Glutamatergic neuron (in vitro differentiated cells): ENCODE measurements around the gene FAM53A. TPM values are rescaled to one million over a fixed set of nuclear protein-coding genes. Genes with fewer than 3 reads are reported as not detected.
"Not testable (repeated sequence)": the region's sequence is repeated elsewhere in the genome, so short reads cannot be mapped to it uniquely, and the experiment has no call there.

ENCODE experiments used
- DNase-seq: peaks from one replicate; pipeline ENCODE4 v3.0.0; 2022
- H3K27ac Mint-ChIP-seq: one replicate; pipeline ENCODE4 v1.8.0; 2020; ENCODE audit warnings: mild to moderate bottlenecking, mixed read lengths, inconsistent platforms; ENCODE audit not compliant: unreplicated experiment
- H3K27me3 Mint-ChIP-seq: one replicate; pipeline ENCODE4 v1.8.0; 2020; ENCODE audit warnings: mild to moderate bottlenecking, moderate library complexity, mixed read lengths, inconsistent platforms; ENCODE audit not compliant: unreplicated experiment
- H3K36me3 Mint-ChIP-seq: one replicate; pipeline ENCODE4 v1.8.0; 2020; ENCODE audit warnings: mild to moderate bottlenecking, mixed read lengths, inconsistent platforms; ENCODE audit not compliant: unreplicated experiment
- H3K4me1 Mint-ChIP-seq: one replicate; pipeline ENCODE4 v1.8.0; 2020; ENCODE audit warnings: mild to moderate bottlenecking, low read depth, mixed read lengths, inconsistent platforms; ENCODE audit not compliant: unreplicated experiment
- H3K4me3 Mint-ChIP-seq: one replicate; pipeline ENCODE4 v1.8.0; 2020; ENCODE audit warnings: mild to moderate bottlenecking, mixed read lengths, inconsistent platforms; ENCODE audit not compliant: unreplicated experiment
- H3K9me3 Mint-ChIP-seq: one replicate; pipeline ENCODE4 v1.8.0; 2020; ENCODE audit warnings: mild to moderate bottlenecking, moderate library complexity, mixed read lengths, inconsistent platforms; ENCODE audit not compliant: unreplicated experiment
- total RNA-seq: library from RNA; stranded (reverse); fragmentation: NEBNext Ultra II Directional; extraction: Animal tissue kit (Norgen Biotek cat#: 25700); gene quantifications from one replicate; pipeline ENCODE4 v1.2.1, GENCODE V29; 2021; ENCODE audit not compliant: unreplicated experiment
- TF ChIP-seq, protein P1 (sequence below): fragments of 200-600 bp; sonication (generic); IDR thresholded peaks from one replicate; pipeline ENCODE4 v1.5.0; 2021; ENCODE audit not compliant: partially characterized antibody, unreplicated experiment

Gene FAM53A
- total RNA-seq, 1 donor from 2014 or later, result 1.1 TPM

DNA sequence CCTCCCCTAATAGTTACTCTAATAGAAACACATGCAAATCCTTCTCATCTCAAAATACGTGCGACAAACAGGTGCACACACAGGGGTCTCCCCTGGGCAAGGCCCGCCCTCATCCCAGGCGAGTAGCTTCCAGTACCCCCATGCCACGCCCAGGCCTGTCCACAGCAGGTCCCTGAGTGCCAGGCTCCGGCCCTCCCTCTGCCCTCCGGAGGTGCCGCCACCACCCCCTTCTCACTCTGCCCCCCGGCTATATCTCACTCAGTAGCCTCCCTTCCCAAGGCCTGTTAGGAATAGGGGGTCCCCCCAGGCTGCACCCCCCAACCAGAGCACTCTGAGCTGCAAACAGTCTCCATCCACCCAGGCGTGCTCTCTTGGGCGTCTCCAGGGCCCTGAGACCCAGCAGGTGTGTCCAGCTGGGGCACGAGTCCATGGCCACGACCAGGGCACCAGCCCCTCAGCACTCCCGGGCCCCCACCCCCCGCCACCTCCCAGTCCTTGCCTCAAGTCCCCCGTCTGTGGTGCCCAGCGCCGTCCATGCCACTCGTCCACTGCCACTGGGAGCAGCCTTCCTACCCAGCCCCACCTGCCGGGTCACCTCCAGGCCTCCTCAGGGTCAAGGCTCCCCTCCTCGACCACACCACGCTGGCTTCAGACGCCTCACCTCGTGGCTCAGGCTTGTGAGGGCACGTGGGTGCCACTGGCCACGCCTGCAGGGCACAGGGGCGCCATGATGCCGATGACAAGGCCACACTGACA lies 41.7 kb downstream of the FAM53A start:
- Mint-ChIP-seq H3K27ac (no peak overlapping the region), H3K9me3 (no peaks in the 10 kb centered on the region), H3K27me3 (peaks cover 2% of the 10 kb centered on the region), H3K4me3 (no peak overlapping the region), H3K36me3 (no peaks in the 10 kb centered on the region), H3K4me1 (peaks cover 2% of the 10 kb centered on the region)
- TF ChIP-seq, protein P1, sequence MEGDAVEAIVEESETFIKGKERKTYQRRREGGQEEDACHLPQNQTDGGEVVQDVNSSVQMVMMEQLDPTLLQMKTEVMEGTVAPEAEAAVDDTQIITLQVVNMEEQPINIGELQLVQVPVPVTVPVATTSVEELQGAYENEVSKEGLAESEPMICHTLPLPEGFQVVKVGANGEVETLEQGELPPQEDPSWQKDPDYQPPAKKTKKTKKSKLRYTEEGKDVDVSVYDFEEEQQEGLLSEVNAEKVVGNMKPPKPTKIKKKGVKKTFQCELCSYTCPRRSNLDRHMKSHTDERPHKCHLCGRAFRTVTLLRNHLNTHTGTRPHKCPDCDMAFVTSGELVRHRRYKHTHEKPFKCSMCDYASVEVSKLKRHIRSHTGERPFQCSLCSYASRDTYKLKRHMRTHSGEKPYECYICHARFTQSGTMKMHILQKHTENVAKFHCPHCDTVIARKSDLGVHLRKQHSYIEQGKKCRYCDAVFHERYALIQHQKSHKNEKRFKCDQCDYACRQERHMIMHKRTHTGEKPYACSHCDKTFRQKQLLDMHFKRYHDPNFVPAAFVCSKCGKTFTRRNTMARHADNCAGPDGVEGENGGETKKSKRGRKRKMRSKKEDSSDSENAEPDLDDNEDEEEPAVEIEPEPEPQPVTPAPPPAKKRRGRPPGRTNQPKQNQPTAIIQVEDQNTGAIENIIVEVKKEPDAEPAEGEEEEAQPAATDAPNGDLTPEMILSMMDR, result no peak
- no peak for DNase-seq

DNA sequence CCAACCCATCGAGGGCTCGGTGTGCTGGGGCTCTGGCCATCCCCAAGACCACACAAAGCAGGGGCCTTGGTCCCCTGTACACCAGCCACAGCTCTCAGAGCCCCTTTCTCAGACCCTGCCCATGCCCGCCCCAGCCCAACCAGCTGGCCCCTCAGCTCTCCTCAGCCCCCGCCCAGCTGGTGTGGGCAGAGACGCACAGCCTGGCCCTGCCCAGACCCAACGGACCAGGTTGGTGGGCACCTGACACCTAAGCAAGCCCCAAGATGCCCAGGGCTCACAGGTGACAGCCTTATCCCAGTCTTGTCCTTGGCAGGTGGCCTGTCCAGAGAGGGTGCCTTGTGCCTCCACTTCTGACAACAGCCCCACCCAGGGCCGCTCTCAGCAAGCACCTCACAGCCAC lies 42.4 kb downstream of the FAM53A start:
- no peaks in the 10 kb centered on the region for H3K9me3 Mint-ChIP-seq
- TF ChIP-seq, protein P1, result no peak
- H3K27me3 Mint-ChIP-seq, result peaks cover 2% of the 10 kb centered on the region
- H3K27ac Mint-ChIP-seq, result no peak overlapping the region
- H3K4me1 Mint-ChIP-seq, result peaks cover 2% of the 10 kb centered on the region
- DNase-seq, result no peak
- H3K36me3 Mint-ChIP-seq, result no peaks in the 10 kb centered on the region
- no peak overlapping the region for H3K4me3 Mint-ChIP-seq

DNA sequence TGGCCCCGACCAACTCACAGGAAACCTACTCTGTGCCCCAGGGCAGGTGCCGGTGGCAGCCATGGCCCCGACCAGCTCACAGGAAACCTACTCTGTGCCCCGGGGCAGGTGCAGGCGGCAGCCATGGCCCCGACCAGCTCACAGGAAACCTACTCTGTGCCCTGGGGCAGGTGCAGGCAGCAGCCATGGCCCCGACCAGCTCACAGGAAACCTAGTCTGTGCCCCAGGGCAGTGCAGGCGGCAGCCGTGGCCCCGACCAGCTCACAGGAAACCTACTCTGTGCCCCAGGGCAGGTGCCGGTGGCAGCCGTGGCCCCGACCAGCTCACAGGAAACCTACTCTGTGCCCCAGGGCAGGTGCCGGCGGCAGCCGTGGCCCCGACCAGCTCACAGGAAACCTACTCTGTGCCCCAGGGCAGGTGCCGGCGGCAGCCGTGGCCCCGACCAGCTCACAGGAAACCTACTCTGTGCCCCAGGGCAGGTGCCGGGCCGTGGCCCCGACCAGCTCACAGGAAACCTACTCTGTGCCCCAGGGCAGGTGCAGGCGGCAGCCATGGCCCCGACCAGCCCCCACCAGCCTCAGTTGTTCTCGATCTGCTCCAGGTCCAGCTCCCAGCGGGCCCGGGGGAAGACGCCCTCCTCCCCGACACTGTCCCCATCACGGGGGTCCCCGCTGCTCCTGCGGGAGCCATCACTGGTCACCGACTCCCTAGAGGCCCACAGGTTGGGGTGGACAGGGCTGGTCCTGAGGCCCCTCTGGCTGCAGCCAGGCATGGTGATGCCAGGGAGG lies 43.2 kb downstream of the FAM53A start:
- not testable (repeated sequence) for DNase-seq, H3K27ac Mint-ChIP-seq, H3K36me3 Mint-ChIP-seq, H3K9me3 Mint-ChIP-seq, H3K4me3 Mint-ChIP-seq, H3K4me1 Mint-ChIP-seq, H3K27me3 Mint-ChIP-seq

DNA sequence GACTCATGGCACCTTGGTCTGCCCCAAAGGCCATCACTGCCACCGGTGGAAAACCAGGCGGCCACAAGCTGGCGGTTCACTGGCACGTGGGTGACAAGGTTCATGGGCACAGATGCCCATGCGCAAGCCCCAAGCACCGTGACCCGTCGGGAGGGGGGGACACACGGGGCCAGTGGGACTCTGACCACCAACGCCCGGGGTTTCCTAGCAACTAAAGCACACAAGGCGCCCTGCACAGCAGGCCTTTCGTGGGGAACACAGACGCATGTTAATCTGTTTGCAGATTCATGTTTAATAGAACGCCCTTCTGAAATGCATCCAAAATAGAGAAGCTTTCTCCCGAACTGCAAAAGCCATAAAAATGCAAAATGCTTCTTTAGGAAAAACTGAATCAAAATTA lies 43.9 kb downstream of the FAM53A start:
- Mint-ChIP-seq H3K4me1 (no peaks in the 10 kb centered on the region), H3K9me3 (no peaks in the 10 kb centered on the region), H3K27me3 (peaks cover 4% of the 10 kb centered on the region), H3K4me3 (no peak overlapping the region), H3K36me3 (peaks cover 5% of the 10 kb centered on the region), H3K27ac (no peak overlapping the region)
- no peak for DNase-seq
- TF ChIP-seq, protein P1, result no peak

DNA sequence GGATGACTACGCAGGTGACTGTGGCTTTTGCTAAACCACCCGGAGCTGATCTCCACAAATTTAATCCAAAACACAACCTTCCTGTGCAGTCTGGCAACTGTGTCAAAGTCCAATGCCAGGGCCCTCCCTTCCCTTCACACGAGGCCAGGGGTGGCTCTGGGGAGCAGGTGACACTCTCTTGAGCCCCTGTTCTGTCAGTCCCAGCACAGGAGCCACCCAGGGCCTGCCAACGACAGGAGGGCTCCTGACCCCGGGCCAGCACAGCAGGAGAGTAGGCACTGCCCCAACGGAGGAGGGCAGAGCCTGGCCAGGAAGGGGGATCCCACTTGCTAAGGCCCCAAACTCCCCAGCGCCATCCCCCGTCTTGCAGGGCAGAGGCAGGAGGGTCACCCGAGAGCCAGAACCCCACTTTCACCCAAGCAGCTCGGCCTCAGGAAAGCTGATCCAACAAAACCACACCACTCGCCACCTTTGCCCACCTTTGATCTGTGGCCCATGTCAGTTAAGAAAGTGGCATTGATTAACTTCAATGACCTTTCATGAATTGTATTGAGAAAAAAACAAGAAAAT lies 44.7 kb downstream of the FAM53A start:
- Mint-ChIP-seq H3K4me1 (no peaks in the 10 kb centered on the region), H3K27me3 (peaks cover 7% of the 10 kb centered on the region), H3K36me3 (peaks cover 11% of the 10 kb centered on the region), H3K9me3 (peaks cover 2% of the 10 kb centered on the region), H3K27ac (no peak overlapping the region), H3K4me3 (no peak overlapping the region)
- no peak for DNase-seq
- TF ChIP-seq, protein P1, result no peak
